Activated CD4-positive, alpha-beta T cell treated with anti-CD3 and anti-CD28 coated beads, Interleukin-2, Interleukin-4, amounts not matched to agents 100 ng/mL and 50 ng/mL, durations not matched to agents 16 hours and 8 hours (primary cell): ENCODE measurements around the gene CCNJL.
"Not testable (repeated sequence)": the region's sequence is repeated elsewhere in the genome, so short reads cannot be mapped to it uniquely, and the experiment has no call there.

ENCODE experiments used
- DNase-seq: peaks from one replicate; pipeline ENCODE4 v3.0.0-alpha.2; 2020; ENCODE audit warnings: low spot score

Gene CCNJL

GRCh38 chr5:160260881-160261815 is 51.2 kb downstream of the CCNJL start:
- no peak for DNase-seq

GRCh38 chr5:160260006-160260775 is 52.2 kb downstream of the CCNJL start:
- DNase-seq = no peak

- no peak for DNase-seq
Observed at GRCh38 chr5:160259341-160259740, 53.0 kb downstream of the CCNJL start.

- DNase-seq = no peak
Observed at GRCh38 chr5:160254706-160255105, 57.7 kb downstream of the CCNJL start.

- no peak for DNase-seq
Observed at GRCh38 chr5:160253441-160253840, 58.9 kb downstream of the CCNJL start.

- no peak for DNase-seq
Observed at GRCh38 chr5:160252916-160253315, 59.4 kb downstream of the CCNJL start.

- no peak for DNase-seq
Observed at GRCh38 chr5:160251406-160252155, 60.8 kb downstream of the CCNJL start.

- DNase-seq = no peak
Observed at GRCh38 chr5:160250826-160251225, 61.5 kb downstream of the CCNJL start.

GRCh38 chr5:160250226-160250625 is 62.1 kb downstream of the CCNJL start:
- DNase-seq = no peak

GRCh38 chr5:160249570-160249969 is 62.8 kb downstream of the CCNJL start:
- not testable (repeated sequence) for DNase-seq

GRCh38 chr5:160245506-160246086 is 66.8 kb downstream of the CCNJL start:
- no peak for DNase-seq

GRCh38 chr5:160242145-160242544 is 70.2 kb downstream of the CCNJL start:
- no peak for DNase-seq

GRCh38 chr5:160240350-160240749 is 72.0 kb downstream of the CCNJL start:
- DNase-seq = no peak

GRCh38 chr5:160237571-160238093 is 74.7 kb downstream of the CCNJL start:
- DNase-seq = no peak

GRCh38 chr5:160235731-160236130 is 76.6 kb downstream of the CCNJL start:
- no peak for DNase-seq

GRCh38 chr5:160233215-160233614 is 79.1 kb downstream of the CCNJL start:
- DNase-seq = no peak

- no peak for DNase-seq
Observed at GRCh38 chr5:160231783-160232342, 80.5 kb downstream of the CCNJL start.

- peak; percentile 19 for DNase-seq
Observed at GRCh38 chr5:160230686-160231527, 81.5 kb downstream of the CCNJL start.

GRCh38 chr5:160229190-160229742 is 83.1 kb downstream of the CCNJL start, which contains the start of gene FABP6:
FABP6 (plus strand) TSS chr5:160229506; CDS start chr5:160229558, 52 bp downstream.
- DNase-seq = no peak

GRCh38 chr5:160227012-160227411 is 85.4 kb downstream of the CCNJL start:
- no peak for DNase-seq
